ENCODE data around the gene GPR61. TPM values are rescaled to one million over a fixed set of nuclear protein-coding genes. Genes with fewer than 3 reads are reported as not detected.

The GPR61 gene
- total RNA-seq, 1 donor from 2014 or later: not detected

DNA sequence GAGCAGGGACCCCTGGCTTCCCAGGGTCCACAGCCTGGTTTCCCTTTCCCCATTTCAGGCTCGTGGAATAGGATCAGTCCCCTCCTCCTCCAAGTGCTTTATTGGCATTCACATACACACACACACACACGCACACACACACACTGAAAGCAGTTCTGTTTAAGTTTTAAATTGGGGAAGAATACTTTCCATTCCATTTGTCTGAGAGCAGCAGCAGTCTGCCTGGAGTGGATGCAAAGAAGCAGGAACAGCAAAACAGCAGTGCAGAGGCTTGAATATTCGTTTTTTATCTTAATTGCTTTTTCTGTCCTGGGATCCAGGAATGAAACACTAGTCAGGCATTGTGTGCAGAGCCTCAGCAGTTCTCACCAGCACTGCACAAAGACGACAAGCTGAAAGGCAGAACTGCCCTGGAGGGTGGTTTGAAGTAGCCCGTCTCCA, 38.7 kb upstream of the GPR61 start:
- intact Hi-C loops (cut with micrococcal nuclease): no loop called here
- H3K9me3 Mint-ChIP-seq: no peaks in the 10 kb centered on the region
- DNase-seq (no peak), ATAC-seq (ENCODE audit: low read depth) (no peak)
- no peak overlapping the region for H3K4me3 Mint-ChIP-seq
- ChIA-PET POLR2A (no interaction called here), CTCF (interaction anchor here (1.7 to 23.7 kb wide), 3 partner anchors 9 to 30 kb away, joined by 4 to 375 read pairs (median 8); partner anchors contain the start of gene AMIGO1)
- H3K27me3 Mint-ChIP-seq: no peaks in the 10 kb centered on the region
- no peak overlapping the region for H3K27ac Mint-ChIP-seq
- TF ChIP-seq, protein P1, sequence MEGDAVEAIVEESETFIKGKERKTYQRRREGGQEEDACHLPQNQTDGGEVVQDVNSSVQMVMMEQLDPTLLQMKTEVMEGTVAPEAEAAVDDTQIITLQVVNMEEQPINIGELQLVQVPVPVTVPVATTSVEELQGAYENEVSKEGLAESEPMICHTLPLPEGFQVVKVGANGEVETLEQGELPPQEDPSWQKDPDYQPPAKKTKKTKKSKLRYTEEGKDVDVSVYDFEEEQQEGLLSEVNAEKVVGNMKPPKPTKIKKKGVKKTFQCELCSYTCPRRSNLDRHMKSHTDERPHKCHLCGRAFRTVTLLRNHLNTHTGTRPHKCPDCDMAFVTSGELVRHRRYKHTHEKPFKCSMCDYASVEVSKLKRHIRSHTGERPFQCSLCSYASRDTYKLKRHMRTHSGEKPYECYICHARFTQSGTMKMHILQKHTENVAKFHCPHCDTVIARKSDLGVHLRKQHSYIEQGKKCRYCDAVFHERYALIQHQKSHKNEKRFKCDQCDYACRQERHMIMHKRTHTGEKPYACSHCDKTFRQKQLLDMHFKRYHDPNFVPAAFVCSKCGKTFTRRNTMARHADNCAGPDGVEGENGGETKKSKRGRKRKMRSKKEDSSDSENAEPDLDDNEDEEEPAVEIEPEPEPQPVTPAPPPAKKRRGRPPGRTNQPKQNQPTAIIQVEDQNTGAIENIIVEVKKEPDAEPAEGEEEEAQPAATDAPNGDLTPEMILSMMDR (IDR thresholded peaks at IDR 0.05): no peak
- peaks cover 46% of the 10 kb centered on the region for H3K36me3 Mint-ChIP-seq (ENCODE audit: low read depth)
- H3K4me1 Mint-ChIP-seq: peaks cover 37% of the 10 kb centered on the region

DNA sequence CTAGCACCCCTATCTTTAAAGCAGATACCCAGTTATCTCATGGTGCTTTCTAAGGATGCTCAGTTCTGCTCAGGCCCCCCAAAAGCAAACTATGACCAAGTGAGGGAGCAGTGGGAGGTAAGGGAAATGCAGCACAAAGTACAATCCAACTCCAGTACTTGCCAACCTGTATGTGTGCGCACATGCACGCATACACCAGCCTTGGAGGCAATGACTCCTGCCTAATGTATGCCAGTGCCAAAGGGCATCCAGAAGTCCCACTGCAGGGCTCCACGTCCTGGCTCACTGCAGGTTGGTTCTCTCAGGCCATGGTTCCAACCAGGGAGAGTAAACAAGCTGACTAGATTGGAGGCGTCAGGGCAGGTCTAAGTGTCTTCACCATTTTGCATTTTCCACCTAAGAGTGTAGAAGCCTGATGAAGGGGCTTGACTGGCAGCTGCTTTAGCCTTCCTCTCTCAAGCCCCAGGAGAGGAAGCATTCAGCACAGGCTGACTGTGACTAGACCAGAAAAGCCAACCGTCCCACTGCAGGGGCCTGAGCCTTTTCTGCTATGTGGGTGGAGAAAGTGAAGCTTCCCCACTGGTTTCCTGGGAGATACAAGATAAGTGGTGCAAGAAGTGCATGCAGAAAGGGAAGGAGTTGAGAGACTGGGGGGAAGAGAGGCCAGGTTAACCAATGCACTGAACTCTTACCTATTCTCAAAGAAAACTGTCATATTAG, 37.9 kb upstream of the GPR61 start:
- DNase-seq (no peak), ATAC-seq (ENCODE audit: low read depth) (no peak)
- Mint-ChIP-seq H3K27me3 (no peaks in the 10 kb centered on the region), H3K4me1 (peaks cover 29% of the 10 kb centered on the region), H3K9me3 (no peaks in the 10 kb centered on the region), H3K4me3 (no peak overlapping the region), H3K27ac (no peak overlapping the region), H3K36me3 (ENCODE audit: low read depth) (peaks cover 38% of the 10 kb centered on the region)
- TF ChIP-seq, protein P1 (IDR thresholded peaks at IDR 0.05): no peak
- intact Hi-C loops (cut with micrococcal nuclease): no loop called here
- ChIA-PET POLR2A (no interaction called here), CTCF (interaction anchor here (1.5 to 23.7 kb wide), 4 partner anchors 8 to 29 kb away, joined by 4 to 375 read pairs (median 6); partner anchors contain the start of gene AMIGO1)

- Mint-ChIP-seq H3K4me1 (peaks cover 29% of the 10 kb centered on the region), H3K27me3 (no peaks in the 10 kb centered on the region), H3K9me3 (no peaks in the 10 kb centered on the region), H3K27ac (no peak overlapping the region), H3K36me3 (ENCODE audit: low read depth) (peaks cover 36% of the 10 kb centered on the region), H3K4me3 (no peak overlapping the region)
- ChIA-PET POLR2A (interaction anchor here (1.4 kb wide), 1 partner anchor 8 kb away, joined by 5 read pairs; the partner anchor contains the start of gene CYB561D1), CTCF (interaction anchor here (1.5 to 23.7 kb wide), 2 partner anchors 12 to 29 kb away, joined by 4 to 375 read pairs; no protein-coding TSS in a partner anchor)
- intact Hi-C loops (cut with micrococcal nuclease): no loop called here
- peak; percentile 62 for ATAC-seq (ENCODE audit: low read depth)
- TF ChIP-seq, protein P1 (IDR thresholded peaks at IDR 0.05): no peak
- no peak for DNase-seq
Measured at GRCh38 chr1:109502364-109502851, 37.3 kb upstream of the GPR61 start.

DNA sequence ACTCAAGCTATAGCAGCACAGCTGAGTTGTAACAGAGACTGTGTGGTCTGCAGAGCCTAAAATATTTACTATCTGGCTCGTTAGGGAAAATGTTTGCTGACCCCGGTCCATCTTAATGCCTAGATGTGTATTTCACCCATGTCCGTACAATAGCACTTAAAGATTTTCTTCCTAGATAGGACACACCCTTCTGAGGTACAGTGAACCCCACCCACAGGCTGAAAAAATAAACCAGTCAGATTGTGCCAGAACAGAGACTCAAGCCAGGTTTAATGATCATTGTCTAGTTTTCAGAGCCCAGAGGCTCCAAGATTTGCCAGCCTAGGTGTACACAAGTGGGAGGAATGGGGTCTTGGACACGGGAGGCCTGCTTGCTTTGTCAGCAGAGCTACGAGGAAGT, 35.7 kb upstream of the GPR61 start:
- Mint-ChIP-seq H3K27me3 (peaks cover 4% of the 10 kb centered on the region), H3K36me3 (ENCODE audit: low read depth) (peaks cover 23% of the 10 kb centered on the region), H3K4me1 (peaks cover 28% of the 10 kb centered on the region), H3K27ac (no peak overlapping the region), H3K9me3 (no peaks in the 10 kb centered on the region), H3K4me3 (no peak overlapping the region)
- POLR2A ChIA-PET: interaction anchor here (0.7 to 1.4 kb wide), 3 partner anchors 10 to 363 kb away, joined by 4 to 8 read pairs (median 5); partner anchors contain the start of gene CYB561D1
- TF ChIP-seq, protein P1 (IDR thresholded peaks at IDR 0.05): no peak
- CTCF ChIA-PET: interaction anchor here (1.4 to 23.7 kb wide), 4 partner anchors 10 to 27 kb away, joined by 5 to 375 read pairs (median 6); partner anchors contain the start of gene CYB561D1
- DNase-seq (no peak), ATAC-seq (ENCODE audit: low read depth) (no peak)
- intact Hi-C loops (cut with micrococcal nuclease): no loop called here

DNA sequence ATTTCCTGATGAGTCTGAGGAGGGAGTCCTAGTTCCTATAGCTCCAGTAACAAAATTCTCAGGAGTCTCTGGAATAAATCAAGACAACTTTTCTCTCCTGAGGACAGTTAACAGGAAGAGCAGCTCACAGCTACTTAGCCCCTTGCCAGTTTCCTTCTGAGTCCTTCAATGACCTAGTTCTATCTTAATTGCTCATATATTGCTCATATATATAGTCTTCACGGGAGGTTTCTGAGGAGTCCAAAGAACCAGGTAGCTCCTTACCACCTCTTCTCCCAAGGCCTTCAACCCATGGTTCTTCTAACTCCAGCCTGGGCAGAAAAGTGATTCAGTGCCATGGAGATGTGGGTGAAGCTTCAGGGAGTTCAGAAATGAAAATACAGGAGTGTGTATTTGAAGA, 34.7 kb upstream of the GPR61 start:
- intact Hi-C loops (cut with micrococcal nuclease): no loop called here
- no peak overlapping the region for H3K27ac Mint-ChIP-seq
- peaks cover 5% of the 10 kb centered on the region for H3K27me3 Mint-ChIP-seq
- ChIA-PET POLR2A (interaction anchor here (0.9 kb wide), 2 partner anchors 11 kb away, joined by 3 to 8 read pairs; partner anchors contain the start of gene CYB561D1), CTCF (interaction anchor here (1.4 to 23.7 kb wide), 4 partner anchors 11 to 26 kb away, joined by 5 to 375 read pairs (median 6); partner anchors contain the start of gene CYB561D1)
- H3K9me3 Mint-ChIP-seq: no peaks in the 10 kb centered on the region
- H3K4me3 Mint-ChIP-seq: no peak overlapping the region
- TF ChIP-seq, protein P1 (IDR thresholded peaks at IDR 0.05): no peak
- H3K36me3 Mint-ChIP-seq (ENCODE audit: low read depth): peaks cover 18% of the 10 kb centered on the region
- H3K4me1 Mint-ChIP-seq: peaks cover 32% of the 10 kb centered on the region
- ATAC-seq (ENCODE audit: low read depth) (no peak), DNase-seq (no peak)

Data from activated B cell treated with CpG ODN at 0.5 μM for 24 hours (primary cell).